H9 (cell line): Measurements from ENCODE around the gene C10orf71. TPM values are rescaled to one million over a fixed set of nuclear protein-coding genes. Genes with fewer than 3 reads are reported as not detected.

Experiments used
- DNase-seq: peaks from one replicate; pipeline ENCODE4 v3.0.0-alpha.2; 2017
- H2AFZ ChIP-seq: one replicate; pipeline ENCODE4 v1.6.1; 2013; ENCODE audit warnings: mild to moderate bottlenecking, low read length, control low read depth, moderate library complexity
- H2AK5ac ChIP-seq: 2 replicates; pipeline ENCODE4 v1.6.1; 2013; ENCODE audit warnings: low read length, control low read depth, mixed read lengths; ENCODE audit not compliant: insufficient read length
- H2BK120ac ChIP-seq: one replicate; pipeline ENCODE4 v1.6.1; 2013; ENCODE audit warnings: low read depth, mild to moderate bottlenecking, low read length, control low read depth, inconsistent platforms; ENCODE audit not compliant: poor library complexity, severe bottlenecking
- H2BK12ac ChIP-seq: 2 replicates; pipeline ENCODE4 v1.6.1; 2013; ENCODE audit warnings: low read length, control low read depth, mixed read lengths, low read depth; ENCODE audit not compliant: insufficient read length
- H2BK15ac ChIP-seq: 2 replicates; pipeline ENCODE4 v1.6.1; 2013; ENCODE audit warnings: low read depth, low read length, control low read depth
- H2BK20ac ChIP-seq: one replicate; pipeline ENCODE4 v1.6.1; 2013; ENCODE audit warnings: low read depth, mild to moderate bottlenecking, low read length, control low read depth, inconsistent platforms; ENCODE audit not compliant: poor library complexity, severe bottlenecking
- H2BK5ac ChIP-seq: 2 replicates; pipeline ENCODE4 v1.6.1; 2013; ENCODE audit warnings: low read length, control low read depth, mixed read lengths; ENCODE audit not compliant: insufficient read length
- H3K14ac ChIP-seq: 2 replicates; pipeline ENCODE4 v1.6.1; 2013; ENCODE audit warnings: low read length, control low read depth; ENCODE audit not compliant: insufficient read depth
- H3K18ac ChIP-seq: 2 replicates; pipeline ENCODE4 v1.6.1; 2013; ENCODE audit warnings: low read depth, mild to moderate bottlenecking, mixed read lengths, low read length, control low read depth; ENCODE audit not compliant: insufficient read length
- H3K23ac ChIP-seq: 2 replicates; pipeline ENCODE4 v1.6.1; 2013; ENCODE audit warnings: low read length, control low read depth, mixed read lengths, low read depth; ENCODE audit not compliant: insufficient read length
- H3K23me2 ChIP-seq: 2 replicates; pipeline ENCODE4 v1.6.1; 2013; ENCODE audit warnings: low read depth, mild to moderate bottlenecking, mixed read lengths, low read length, control low read depth; ENCODE audit not compliant: insufficient read length, poor library complexity, severe bottlenecking
- H3K27ac ChIP-seq: 2 replicates; pipeline ENCODE4 v1.5.1; 2013; ENCODE audit warnings: low read length, control low read depth, mixed read lengths, low read depth; ENCODE audit not compliant: insufficient read length
- H3K27me3 ChIP-seq: 2 replicates; pipeline ENCODE4 v1.6.1; 2013; ENCODE audit warnings: low read length, control low read depth, inconsistent platforms; ENCODE audit not compliant: insufficient read depth
- H3K4ac ChIP-seq: 2 replicates; pipeline ENCODE4 v1.6.1; 2013; ENCODE audit warnings: low read depth, mild to moderate bottlenecking, control low read depth, inconsistent platforms, low read length, moderate library complexity
- H3K4me1 ChIP-seq: 2 replicates; pipeline ENCODE4 v1.6.1; 2013; ENCODE audit warnings: low read length, control low read depth, inconsistent platforms; ENCODE audit not compliant: insufficient read depth
- H3K4me2 ChIP-seq: 2 replicates; pipeline ENCODE4 v1.6.1; 2013; ENCODE audit warnings: low read length, control low read depth, mixed read lengths; ENCODE audit not compliant: insufficient read length, insufficient read depth
- H3K56ac ChIP-seq: 2 replicates; pipeline ENCODE4 v1.6.1; 2013; ENCODE audit warnings: low read depth, mild to moderate bottlenecking, mixed read lengths, low read length, control low read depth; ENCODE audit not compliant: insufficient read length
- H3K79me1 ChIP-seq: 2 replicates; pipeline ENCODE4 v1.6.1; 2013; ENCODE audit warnings: low read depth, mild to moderate bottlenecking, moderate library complexity, low read length, control low read depth, inconsistent platforms; ENCODE audit not compliant: insufficient read depth, poor library complexity, severe bottlenecking
- H3K79me2 ChIP-seq: 2 replicates; pipeline ENCODE4 v1.6.1; 2013; ENCODE audit warnings: low read length, control low read depth, inconsistent platforms; ENCODE audit not compliant: insufficient read depth
- H3K9ac ChIP-seq: 2 replicates; pipeline ENCODE4 v1.6.1; 2013; ENCODE audit warnings: low read length, control low read depth, mixed read lengths; ENCODE audit not compliant: insufficient read length; ENCODE audit errors: extremely low read depth
- H3K9me3 ChIP-seq: one replicate; pipeline ENCODE4 v1.6.1; 2013; ENCODE audit warnings: low read depth, low read length, inconsistent platforms; ENCODE audit not compliant: control insufficient read depth
- H3T11ph ChIP-seq: one replicate; pipeline ENCODE4 v1.6.1; 2013; ENCODE audit warnings: mild to moderate bottlenecking, low read length, control low read depth, inconsistent platforms
- H4K20me1 ChIP-seq: one replicate; pipeline ENCODE4 v1.6.1; 2013; ENCODE audit not compliant: control insufficient read depth, insufficient read length, insufficient read depth
- H4K5ac ChIP-seq: 2 replicates; pipeline ENCODE4 v1.6.1; 2013; ENCODE audit warnings: low read depth, mild to moderate bottlenecking, mixed read lengths, low read length, control low read depth; ENCODE audit not compliant: insufficient read length
- H4K8ac ChIP-seq: replicated peaks from 2 replicates; pipeline ENCODE4 v1.6.1; 2013; ENCODE audit warnings: low read length, control low read depth, mixed read lengths, low read depth; ENCODE audit not compliant: insufficient read length
- H4K91ac ChIP-seq: 2 replicates; pipeline ENCODE4 v1.6.1; 2013; ENCODE audit warnings: low read depth, mild to moderate bottlenecking, moderate library complexity, mixed read lengths, low read length, control low read depth; ENCODE audit not compliant: insufficient read length
- H3K27ac Mint-ChIP-seq, 3 experiments: 2 replicates in 2 of 3; 3 replicates in 1 of 3; pipeline ENCODE4 v1.8.0; 2020 to 2021; ENCODE audit warnings: mixed read lengths in 3 of 3, mild to moderate bottlenecking in 1 of 3, moderate library complexity in 1 of 3
- H3K27me3 Mint-ChIP-seq: 2 replicates; pipeline ENCODE4 v1.8.0; 2021; ENCODE audit warnings: low read depth, mild to moderate bottlenecking, moderate library complexity, mixed read lengths
- H3K36me3 Mint-ChIP-seq, 3 experiments: 2 replicates in 2 of 3; 3 replicates in 1 of 3; pipeline ENCODE4 v1.8.0; 2020 to 2021; ENCODE audit warnings: low read depth in 3 of 3, mixed read lengths in 3 of 3; ENCODE audit not compliant: insufficient read depth in 1 of 3
- H3K4me1 Mint-ChIP-seq, 2 experiments: 2 replicates each; pipeline ENCODE4 v1.8.0; 2020; ENCODE audit warnings: mixed read lengths in 2 of 2
- H3K4me3 Mint-ChIP-seq, 2 experiments: 2 replicates in 1 of 2; 3 replicates in 1 of 2; pipeline ENCODE4 v1.8.0; 2020 to 2021; ENCODE audit warnings: mild to moderate bottlenecking in 2 of 2, mixed read lengths in 2 of 2, moderate library complexity in 1 of 2
- H3K9me3 Mint-ChIP-seq, 2 experiments: 2 replicates in 1 of 2; 3 replicates in 1 of 2; pipeline ENCODE4 v1.8.0; 2020; ENCODE audit warnings: mild to moderate bottlenecking in 2 of 2, mixed read lengths in 2 of 2, moderate library complexity in 1 of 2
- WGBS: extraction: QIAGEN DNeasy Blood & Tissue Kit; methylation state at CpG from one replicate; pipeline ENCODE4 v1.1.7; 2013; ENCODE audit warnings: missing lambda C conversion rate, low lambda C conversion rate, mixed read lengths; ENCODE audit not compliant: insufficient read length; ENCODE audit errors: extremely low coverage; 5-methylcytosine and 5-hydroxymethylcytosine counted together
- total RNA-seq: library from RNA; stranded (reverse); gene quantifications from 2 replicates; pipeline ENCODE4 v1.2.1, GENCODE V29; 2021
- TF ChIP-seq, protein P1 (sequence below): fragments of 200-600 bp; sonication (generic); conservative IDR thresholded peaks from 3 replicates; pipeline ENCODE4 v1.8.0; 2021; ENCODE audit warnings: antibody characterized with exemption, mild to moderate bottlenecking

C10orf71 gene
- total RNA-seq, 1 experiment from 2014 or later, result not detected

DNA sequence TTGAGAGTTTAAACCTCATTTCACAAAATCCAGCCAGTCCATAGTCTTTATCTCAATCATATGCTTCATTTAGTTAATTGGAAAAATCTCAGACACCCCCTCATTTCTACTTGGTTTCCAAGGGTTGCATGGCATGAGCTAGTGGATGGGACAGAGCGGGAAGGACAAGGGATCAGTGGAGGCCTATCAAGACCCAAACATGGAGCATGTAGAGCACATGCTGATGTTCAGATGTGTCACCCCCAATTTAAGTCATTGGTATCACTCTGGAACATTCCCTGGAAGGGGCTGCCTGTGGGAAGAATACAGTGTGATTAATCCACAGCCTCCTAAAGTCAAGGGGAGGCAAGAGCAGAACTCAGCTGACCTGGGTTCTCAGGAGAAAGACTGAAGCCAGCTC, 2.3 kb downstream of the C10orf71 start:
- H2BK120ac ChIP-seq, result no peak overlapping the region
- H3K9me3 ChIP-seq, result no peaks in the 10 kb centered on the region
- no peak for DNase-seq
- no peak overlapping the region for H2BK20ac ChIP-seq
- H2AFZ ChIP-seq, result no peak overlapping the region
- no peaks in the 10 kb centered on the region for H3K4me1 ChIP-seq
- H3K9ac ChIP-seq, result no peak overlapping the region
- H2AK5ac ChIP-seq, result no peak overlapping the region
- H4K20me1 ChIP-seq, result no peaks in the 10 kb centered on the region
- H3K56ac ChIP-seq, result no peak overlapping the region
- no peak overlapping the region for H3K4me2 ChIP-seq
- no CpG with 5 or more reads among the region's 1 CpG for WGBS
- no peak overlapping the region for H2BK12ac ChIP-seq
- Mint-ChIP-seq H3K27ac (no peak overlapping the region), H3K36me3 (no peaks in the 10 kb centered on the region; a peak in 2 of 7 replicates), H3K27me3 (peaks cover 29% of the 10 kb centered on the region), H3K4me3 (no peak overlapping the region), H3K4me1 (peaks cover 43 to 44% of the 10 kb centered on the region in 2 experiments), H3K9me3 (no peaks in the 10 kb centered on the region)
- H4K5ac ChIP-seq, result no peak overlapping the region
- no peak overlapping the region for H4K91ac ChIP-seq
- no peaks in the 10 kb centered on the region for H3K79me1 ChIP-seq
- no peak overlapping the region for H3K14ac ChIP-seq
- TF ChIP-seq, protein P1, sequence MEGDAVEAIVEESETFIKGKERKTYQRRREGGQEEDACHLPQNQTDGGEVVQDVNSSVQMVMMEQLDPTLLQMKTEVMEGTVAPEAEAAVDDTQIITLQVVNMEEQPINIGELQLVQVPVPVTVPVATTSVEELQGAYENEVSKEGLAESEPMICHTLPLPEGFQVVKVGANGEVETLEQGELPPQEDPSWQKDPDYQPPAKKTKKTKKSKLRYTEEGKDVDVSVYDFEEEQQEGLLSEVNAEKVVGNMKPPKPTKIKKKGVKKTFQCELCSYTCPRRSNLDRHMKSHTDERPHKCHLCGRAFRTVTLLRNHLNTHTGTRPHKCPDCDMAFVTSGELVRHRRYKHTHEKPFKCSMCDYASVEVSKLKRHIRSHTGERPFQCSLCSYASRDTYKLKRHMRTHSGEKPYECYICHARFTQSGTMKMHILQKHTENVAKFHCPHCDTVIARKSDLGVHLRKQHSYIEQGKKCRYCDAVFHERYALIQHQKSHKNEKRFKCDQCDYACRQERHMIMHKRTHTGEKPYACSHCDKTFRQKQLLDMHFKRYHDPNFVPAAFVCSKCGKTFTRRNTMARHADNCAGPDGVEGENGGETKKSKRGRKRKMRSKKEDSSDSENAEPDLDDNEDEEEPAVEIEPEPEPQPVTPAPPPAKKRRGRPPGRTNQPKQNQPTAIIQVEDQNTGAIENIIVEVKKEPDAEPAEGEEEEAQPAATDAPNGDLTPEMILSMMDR, result no peak
- H3K23ac ChIP-seq, result no peak overlapping the region
- H4K8ac ChIP-seq, result no peak overlapping the region
- H3T11ph ChIP-seq, result no peak overlapping the region
- no peak overlapping the region for H3K18ac ChIP-seq
- no peaks in the 10 kb centered on the region for H3K23me2 ChIP-seq
- no peak overlapping the region for H2BK5ac ChIP-seq
- H3K79me2 ChIP-seq, result no peaks in the 10 kb centered on the region
- no peak overlapping the region for H3K27ac ChIP-seq
- H2BK15ac ChIP-seq, result no peak overlapping the region
- H3K27me3 ChIP-seq, result no peaks in the 10 kb centered on the region
- H3K4ac ChIP-seq, result no peak overlapping the region
